Activated naive CD4-positive, alpha-beta T cell treated with anti-CD3 and anti-CD28 coated beads, Interleukin-2, amount 10 ng/mL, durations not matched to agents 7 days and 5 days (primary cell): ENCODE measurements around the gene SUCO.

ENCODE experiments used
- CTCF ChIA-PET: fragments of 350-600 bp; sonication (Branson Sonifier 250); formaldehyde crosslinking; loops from one replicate; lab custom pipeline; 2021; ENCODE audit warnings: antibody characterized with exemption; lab: Charles Lee
- DNase-seq: peaks from one replicate; pipeline ENCODE4 v3.0.0-alpha.2; 2020
- H3K27ac Mint-ChIP-seq: one replicate; pipeline ENCODE4 v1.8.0; 2021; ENCODE audit warnings: mild to moderate bottlenecking, moderate library complexity, mixed read lengths
- H3K27me3 Mint-ChIP-seq: one replicate; pipeline ENCODE4 v1.8.0; 2021; ENCODE audit warnings: mild to moderate bottlenecking, mixed read lengths
- H3K36me3 Mint-ChIP-seq: one replicate; pipeline ENCODE4 v1.8.0; 2021; ENCODE audit warnings: mixed read lengths
- H3K4me1 Mint-ChIP-seq: one replicate; pipeline ENCODE4 v1.8.0; 2021; ENCODE audit warnings: mixed read lengths
- H3K4me3 Mint-ChIP-seq: one replicate; pipeline ENCODE4 v1.8.0; 2021; ENCODE audit warnings: mild to moderate bottlenecking, moderate library complexity, mixed read lengths
- H3K9me3 Mint-ChIP-seq: one replicate; pipeline ENCODE4 v1.8.0; 2021; ENCODE audit warnings: mixed read lengths

SUCO gene

GRCh38 chr1:172557270-172557669 lies 24.3 kb downstream of the SUCO start:
- CTCF ChIA-PET = interaction anchor here (0.7 kb wide), 1 partner anchor 24 kb away, joined by 3 read pairs; no protein-coding TSS in a partner anchor
- Mint-ChIP-seq H3K27ac (no peak overlapping the region), H3K36me3 (peaks cover 47% of the 10 kb centered on the region), H3K4me3 (no peak overlapping the region), H3K4me1 (no peaks in the 10 kb centered on the region), H3K27me3 (no peaks in the 10 kb centered on the region), H3K9me3 (no peaks in the 10 kb centered on the region)
- DNase-seq = no peak

GRCh38 chr1:172559572-172560210 lies 26.7 kb downstream of the SUCO start:
- Mint-ChIP-seq H3K36me3 (peaks cover 66% of the 10 kb centered on the region), H3K4me1 (peaks cover 2% of the 10 kb centered on the region), H3K9me3 (peaks cover 8% of the 10 kb centered on the region), H3K27ac (no peak overlapping the region), H3K4me3 (no peak overlapping the region), H3K27me3 (no peaks in the 10 kb centered on the region)
- DNase-seq = no peak
- CTCF ChIA-PET = no interaction called here

- peaks cover 2% of the 10 kb centered on the region for H3K4me1 Mint-ChIP-seq
- no peak for DNase-seq
- no peaks in the 10 kb centered on the region for H3K27me3 Mint-ChIP-seq
- peaks cover 72% of the 10 kb centered on the region for H3K36me3 Mint-ChIP-seq
- no peak overlapping the region for H3K27ac Mint-ChIP-seq
- CTCF ChIA-PET = no interaction called here
- peaks cover 8% of the 10 kb centered on the region for H3K9me3 Mint-ChIP-seq
- H3K4me3 Mint-ChIP-seq = no peak overlapping the region
These were observed 28.3 kb downstream of the SUCO start for GRCh38 chr1:172561252-172561651.

- peaks cover 12% of the 10 kb centered on the region for H3K9me3 Mint-ChIP-seq
- peak overlapping the region; percentile 42 for H3K27ac Mint-ChIP-seq
- H3K4me3 Mint-ChIP-seq = no peak overlapping the region
- H3K36me3 Mint-ChIP-seq = peaks cover 69% of the 10 kb centered on the region
- no peaks in the 10 kb centered on the region for H3K27me3 Mint-ChIP-seq
- DNase-seq = no peak
- peaks cover 2% of the 10 kb centered on the region for H3K4me1 Mint-ChIP-seq
- CTCF ChIA-PET = no interaction called here
These were observed 33.4 kb downstream of the SUCO start for GRCh38 chr1:172566196-172566997.

- peaks cover 57% of the 10 kb centered on the region for H3K36me3 Mint-ChIP-seq
- CTCF ChIA-PET = no interaction called here
- no peak overlapping the region for H3K4me3 Mint-ChIP-seq
- H3K4me1 Mint-ChIP-seq = peaks cover 2% of the 10 kb centered on the region
- H3K27me3 Mint-ChIP-seq = no peaks in the 10 kb centered on the region
- no peak overlapping the region for H3K27ac Mint-ChIP-seq
- H3K9me3 Mint-ChIP-seq = peaks cover 12% of the 10 kb centered on the region
- DNase-seq = no peak
These were observed 34.8 kb downstream of the SUCO start for GRCh38 chr1:172567720-172568119.

- H3K27me3 Mint-ChIP-seq = no peaks in the 10 kb centered on the region
- DNase-seq = no peak
- H3K4me1 Mint-ChIP-seq = no peaks in the 10 kb centered on the region
- no peak overlapping the region for H3K4me3 Mint-ChIP-seq
- H3K36me3 Mint-ChIP-seq = peaks cover 46% of the 10 kb centered on the region
- CTCF ChIA-PET = interaction anchor here (1.3 kb wide), 1 partner anchor 153 kb away, joined by 3 read pairs; no protein-coding TSS in a partner anchor
- H3K27ac Mint-ChIP-seq = no peak overlapping the region
- H3K9me3 Mint-ChIP-seq = peaks cover 4% of the 10 kb centered on the region
These were observed 41.1 kb downstream of the SUCO start for GRCh38 chr1:172574080-172574479.

GRCh38 chr1:172578586-172578985 lies 45.6 kb downstream of the SUCO start:
- H3K27me3 Mint-ChIP-seq = no peaks in the 10 kb centered on the region
- H3K9me3 Mint-ChIP-seq = no peaks in the 10 kb centered on the region
- CTCF ChIA-PET = interaction anchor here (0.8 kb wide), 1 partner anchor 10 kb away, joined by 3 read pairs; no protein-coding TSS in a partner anchor
- H3K4me1 Mint-ChIP-seq = no peaks in the 10 kb centered on the region
- peaks cover 50% of the 10 kb centered on the region for H3K36me3 Mint-ChIP-seq
- no peak overlapping the region for H3K27ac Mint-ChIP-seq
- DNase-seq = no peak
- H3K4me3 Mint-ChIP-seq = no peak overlapping the region

GRCh38 chr1:172581273-172581672 lies 48.3 kb downstream of the SUCO start:
- no peaks in the 10 kb centered on the region for H3K9me3 Mint-ChIP-seq
- peak overlapping the region; percentile 13 for H3K27ac Mint-ChIP-seq
- peaks cover 45% of the 10 kb centered on the region for H3K36me3 Mint-ChIP-seq
- no peaks in the 10 kb centered on the region for H3K27me3 Mint-ChIP-seq
- H3K4me3 Mint-ChIP-seq = no peak overlapping the region
- CTCF ChIA-PET = interaction anchor here (0.9 to 1.3 kb wide), 3 partner anchors 24 to 139 kb away, joined by 3 to 4 read pairs (median 4); no protein-coding TSS in a partner anchor
- no peak for DNase-seq
- H3K4me1 Mint-ChIP-seq = no peaks in the 10 kb centered on the region

- H3K4me1 Mint-ChIP-seq = no peaks in the 10 kb centered on the region
- no peak for DNase-seq
- H3K4me3 Mint-ChIP-seq = no peak overlapping the region
- no peak overlapping the region for H3K27ac Mint-ChIP-seq
- H3K27me3 Mint-ChIP-seq = no peaks in the 10 kb centered on the region
- CTCF ChIA-PET = interaction anchor here (0.9 to 1.3 kb wide), 3 partner anchors 24 to 138 kb away, joined by 3 to 4 read pairs (median 4); no protein-coding TSS in a partner anchor
- H3K9me3 Mint-ChIP-seq = no peaks in the 10 kb centered on the region
- peaks cover 47% of the 10 kb centered on the region for H3K36me3 Mint-ChIP-seq
These were observed 48.8 kb downstream of the SUCO start for GRCh38 chr1:172581779-172582178.

- H3K27me3 Mint-ChIP-seq = no peaks in the 10 kb centered on the region
- CTCF ChIA-PET = interaction anchor here (0.7 to 1.0 kb wide), 3 partner anchors 13 to 132 kb away, joined by 3 to 4 read pairs (median 3); no protein-coding TSS in a partner anchor
- no peak overlapping the region for H3K27ac Mint-ChIP-seq
- DNase-seq = no peak
- H3K4me3 Mint-ChIP-seq = no peak overlapping the region
- H3K9me3 Mint-ChIP-seq = no peaks in the 10 kb centered on the region
- H3K4me1 Mint-ChIP-seq = no peaks in the 10 kb centered on the region
- H3K36me3 Mint-ChIP-seq = peaks cover 45% of the 10 kb centered on the region
These were observed 49.9 kb downstream of the SUCO start for GRCh38 chr1:172582889-172583288.

- Mint-ChIP-seq H3K9me3 (no peaks in the 10 kb centered on the region), H3K4me3 (no peak overlapping the region), H3K4me1 (peaks cover 7% of the 10 kb centered on the region), H3K27ac (no peak overlapping the region), H3K27me3 (no peaks in the 10 kb centered on the region), H3K36me3 (peaks cover 46% of the 10 kb centered on the region)
- DNase-seq = no peak
- CTCF ChIA-PET = interaction anchor here (1.1 to 1.5 kb wide), 4 partner anchors 22 to 142 kb away, joined by 3 to 5 read pairs (median 4); no protein-coding TSS in a partner anchor
These were observed 52.4 kb downstream of the SUCO start for GRCh38 chr1:172585348-172585747.

- no peak overlapping the region for H3K4me3 Mint-ChIP-seq
- H3K27ac Mint-ChIP-seq = no peak overlapping the region
- H3K36me3 Mint-ChIP-seq = peaks cover 49% of the 10 kb centered on the region
- H3K27me3 Mint-ChIP-seq = no peaks in the 10 kb centered on the region
- CTCF ChIA-PET = interaction anchor here (1.1 to 1.5 kb wide), 4 partner anchors 22 to 141 kb away, joined by 3 to 5 read pairs (median 4); no protein-coding TSS in a partner anchor
- H3K9me3 Mint-ChIP-seq = no peaks in the 10 kb centered on the region
- no peak for DNase-seq
- peaks cover 7% of the 10 kb centered on the region for H3K4me1 Mint-ChIP-seq
These were observed 52.9 kb downstream of the SUCO start for GRCh38 chr1:172585861-172586260.

- no peak for DNase-seq
- H3K4me3 Mint-ChIP-seq = no peak overlapping the region
- peak overlapping the region; percentile 39 for H3K27ac Mint-ChIP-seq
- no peaks in the 10 kb centered on the region for H3K27me3 Mint-ChIP-seq
- H3K4me1 Mint-ChIP-seq = peaks cover 7% of the 10 kb centered on the region
- H3K9me3 Mint-ChIP-seq = peaks cover 2% of the 10 kb centered on the region
- CTCF ChIA-PET = interaction anchor here (1.1 to 1.7 kb wide), 4 partner anchors 10 to 131 kb away, joined by 3 to 6 read pairs (median 5); no protein-coding TSS in a partner anchor
- H3K36me3 Mint-ChIP-seq = peaks cover 56% of the 10 kb centered on the region
These were observed 55.6 kb downstream of the SUCO start for GRCh38 chr1:172588296-172589291.
